Choroid plexus epithelial cell (primary cell): ENCODE data around the gene KIAA1217.

Source experiments
- DNase-seq: peaks from one replicate; pipeline ENCODE4 v3.0.0-alpha.2; 2010; ENCODE audit warnings: low read depth
- H3K4me3 ChIP-seq: 2 replicates; pipeline ENCODE4 v1.5.1; 2011; ENCODE audit warnings: low read depth, mild to moderate bottlenecking, control low read depth, low read length, moderate library complexity
- CTCF ChIP-seq: conservative IDR thresholded peaks from 2 replicates; pipeline ENCODE4 v1.5.1; 2011; ENCODE audit warnings: low read depth, mild to moderate bottlenecking, control low read depth, inconsistent platforms, low read length, moderate library complexity

KIAA1217 gene

GRCh38 chr10:24201503-24202180, 7.3 kb upstream of the KIAA1217 start:
- TF ChIP-seq CTCF, result no peak
- H3K4me3 ChIP-seq, result no peak overlapping the region
- no peak for DNase-seq

GRCh38 chr10:24202181-24202570, 6.8 kb upstream of the KIAA1217 start:
- DNase-seq, result no peak
- TF ChIP-seq CTCF, result no peak
- no peak overlapping the region for H3K4me3 ChIP-seq

GRCh38 chr10:24205821-24206220, 3.1 kb upstream of the KIAA1217 start:
- no peak for DNase-seq
- no peak for TF ChIP-seq CTCF

GRCh38 chr10:24206334-24206733, 2.6 kb upstream of the KIAA1217 start:
- H3K4me3 ChIP-seq, result no peak overlapping the region
- DNase-seq, result no peak
- no peak for TF ChIP-seq CTCF

More at GRCh38 chr10:24205821-24206220, 3.1 kb upstream of the KIAA1217 start:
- no peak overlapping the region for H3K4me3 ChIP-seq

GRCh38 chr10:24206926-24207325, 2.0 kb upstream of the KIAA1217 start:
- no peak for TF ChIP-seq CTCF
- no peak for DNase-seq

GRCh38 chr10:24207341-24207740, 1.6 kb upstream of the KIAA1217 start:
- no peak for TF ChIP-seq CTCF
- H3K4me3 ChIP-seq, result no peak overlapping the region
- DNase-seq, result no peak

More at GRCh38 chr10:24206926-24207325, 2.0 kb upstream of the KIAA1217 start:
- H3K4me3 ChIP-seq, result no peak overlapping the region
